Effector CD4-positive, alpha-beta T cell (primary cell): ENCODE measurements around the gene SNRPB.

Experiments used
- DNase-seq: peaks from one replicate; pipeline ENCODE4 v3.0.0-alpha.2; 2020

Gene SNRPB

DNA sequence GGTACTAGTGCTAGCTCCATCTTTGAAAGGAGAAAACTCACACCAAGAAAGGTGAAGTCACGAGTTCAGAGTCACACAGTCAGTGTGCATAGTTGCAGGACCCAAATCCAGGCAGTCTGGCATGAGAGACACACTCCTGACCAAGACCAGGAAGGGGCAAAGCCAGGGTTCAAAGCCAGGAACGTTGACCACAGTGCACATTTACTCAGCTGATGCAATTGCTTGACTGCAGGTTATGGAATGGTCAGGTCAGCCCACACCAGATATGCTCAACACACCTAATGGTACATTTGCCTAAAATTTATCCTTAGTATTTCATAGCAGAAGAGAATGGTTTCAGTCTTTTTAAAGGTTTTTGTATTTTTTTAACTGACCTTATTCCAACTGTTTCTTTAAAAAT is 52.2 kb downstream of the SNRPB start:
- DNase-seq = no peak

DNA sequence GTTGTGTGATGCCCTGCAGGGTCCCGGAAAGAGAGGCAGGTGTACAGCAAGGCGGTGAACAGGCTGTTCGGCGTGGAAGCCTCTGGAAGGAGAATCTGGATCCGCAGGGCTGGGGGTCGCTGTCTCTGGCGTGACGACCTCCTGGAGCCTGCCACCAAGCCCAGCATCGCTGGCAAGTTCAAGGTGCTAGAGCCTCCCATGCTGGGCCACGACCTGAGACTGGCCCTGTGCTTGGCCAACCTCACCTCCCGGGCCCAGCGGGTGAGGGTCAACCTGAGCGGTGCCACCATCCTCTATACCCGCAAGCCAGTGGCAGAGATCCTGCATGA is 53.4 kb downstream of the SNRPB start:
- no peak for DNase-seq

DNA sequence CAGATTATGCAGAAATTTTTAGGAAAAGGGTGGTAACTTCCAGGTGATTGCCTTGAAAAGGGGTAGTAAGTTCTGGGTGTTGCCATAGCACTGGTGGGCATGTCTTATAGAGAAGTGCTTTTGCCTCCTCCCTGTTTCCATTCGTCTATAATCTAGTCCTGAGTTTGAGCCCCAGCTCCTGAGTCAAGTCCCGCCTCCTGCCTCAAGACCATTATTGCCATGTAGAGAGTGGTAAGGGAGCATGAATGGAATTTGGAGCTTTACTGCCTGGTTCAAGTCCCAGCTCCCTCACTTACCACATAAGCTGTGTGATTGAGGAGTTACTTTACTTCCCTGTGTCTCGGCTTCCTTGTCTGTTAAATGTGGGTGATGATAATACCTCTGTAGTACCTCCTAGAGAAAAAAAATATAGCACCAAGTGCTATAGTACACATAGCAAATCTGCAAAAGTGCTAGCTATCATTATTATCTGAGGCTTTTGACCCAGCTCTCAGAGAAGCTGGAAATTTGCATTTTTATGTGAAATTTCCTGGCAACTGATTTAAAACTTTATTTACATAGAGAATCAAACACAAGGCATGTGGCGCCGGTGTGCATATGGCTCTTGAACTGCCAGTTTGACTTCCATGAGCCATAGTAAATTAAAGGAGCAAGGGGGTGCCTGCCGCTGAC is 53.9 kb downstream of the SNRPB start:
- DNase-seq = no peak
